SK-N-SH (cell line): ENCODE results near the gene WBP2. TPM values are rescaled to one million over a fixed set of nuclear protein-coding genes. Genes with fewer than 3 reads are reported as not detected.
A peak's percentile ranks its signal among the peaks of the same experiment; 100 is the strongest.

Source experiments
- CTCF ChIA-PET: fragments of 300-600, 350-600 bp; formaldehyde crosslinking; extraction: SDS; loops from one replicate; lab custom pipeline; 2021; lab: Yijun Ruan, JAX
- POLR2A ChIA-PET: fragments of 350-600 bp; sonication (Branson Sonifier 250); formaldehyde crosslinking; extraction: SDS; loops from one replicate; lab custom pipeline; 2020; ENCODE audit warnings: antibody characterized with exemption, inconsistent platforms; lab: Yijun Ruan, JAX
- DNase-seq: peaks from one replicate; pipeline ENCODE4 v3.0.0; 2012
- H2AFZ ChIP-seq: fragments of 200-600 bp; sonication (generic); 2 replicates; pipeline ENCODE4 v1.8.1; 2016; ENCODE audit warnings: antibody characterized with exemption, mild to moderate bottlenecking, low read depth
- H3F3A ChIP-seq: fragments of 200-600 bp; sonication (generic); replicated peaks from 2 replicates; pipeline ENCODE3; 2016; ENCODE audit warnings: antibody characterized with exemption, mild to moderate bottlenecking; ENCODE audit not compliant: insufficient read depth
- H3K27ac ChIP-seq, 2 experiments: fragments of 200-500 bp in 1 of 2; fragments of 200-600 bp in 1 of 2; sonication (Bioruptor generic) in 1 of 2; sonication (generic), shearing (Covaris generic) in 1 of 2; 2 replicates each; pipeline versions ENCODE4 v1.5.1 to v1.6.1; 2014 to 2016; ENCODE audit warnings: low read depth in 2 of 2, inconsistent platforms in 1 of 2, low read length in 1 of 2, mild to moderate bottlenecking in 1 of 2, mixed read lengths in 1 of 2
- H3K27me3 ChIP-seq: fragments of 200-600 bp; sonication (generic), shearing (Covaris generic); 2 replicates; pipeline ENCODE4 v1.6.1; 2016; ENCODE audit warnings: mixed run types; ENCODE audit not compliant: insufficient read depth
- H3K36me3 ChIP-seq, 2 experiments: fragments of 200-500 bp in 1 of 2; fragments of 200-600 bp in 1 of 2; sonication (Bioruptor generic) in 1 of 2; sonication (generic) in 1 of 2; replicated peaks in 1 of 2; 2 replicates each; pipeline versions ENCODE3 to v1.5.1; 2014 to 2016; ENCODE audit warnings: low read length in 1 of 2, mild to moderate bottlenecking in 1 of 2; ENCODE audit not compliant: insufficient read depth in 2 of 2, control insufficient read depth in 1 of 2
- H3K4me1 ChIP-seq, 2 experiments: fragments of 200-500 bp in 1 of 2; fragments of 200-600 bp in 1 of 2; sonication (Bioruptor generic) in 1 of 2; sonication (generic), shearing (Covaris generic) in 1 of 2; 2 replicates each; pipeline versions ENCODE4 v1.5.1 to v1.6.1; 2014 to 2016; ENCODE audit warnings: low read depth in 1 of 2, low read length in 1 of 2, mixed run types in 1 of 2; ENCODE audit not compliant: insufficient read depth in 2 of 2, control insufficient read depth in 1 of 2
- H3K4me2 ChIP-seq: fragments of 200-600 bp; sonication (generic), shearing (Covaris generic); 2 replicates; pipeline ENCODE4 v1.6.1; 2017; ENCODE audit warnings: mixed run types
- H3K4me3 ChIP-seq, 2 experiments: fragments of 200-500 bp in 1 of 2; fragments of 200-600 bp in 1 of 2; sonication (Bioruptor generic) in 1 of 2; sonication (generic), shearing (Covaris generic) in 1 of 2; 2 replicates each; pipeline versions ENCODE4 v1.5.1 to v1.8.1; 2014 to 2016; ENCODE audit warnings: low read depth in 2 of 2, inconsistent platforms in 1 of 2, low read length in 1 of 2, mild to moderate bottlenecking in 1 of 2, mixed read lengths in 1 of 2, moderate library complexity in 1 of 2
- H3K79me2 ChIP-seq: fragments of 200-600 bp; sonication (generic); 2 replicates; pipeline ENCODE4 v1.8.1; 2017; ENCODE audit warnings: mild to moderate bottlenecking; ENCODE audit not compliant: insufficient read depth
- H3K9ac ChIP-seq: fragments of 200-600 bp; sonication (generic); 2 replicates; pipeline ENCODE4 v1.6.1; 2017; ENCODE audit warnings: mixed run types
- H3K9me2 ChIP-seq: fragments of 200-600 bp; sonication (generic); 2 replicates; pipeline ENCODE4 v1.6.1; 2017; ENCODE audit warnings: mixed run types
- H3K9me3 ChIP-seq: fragments of 200-600 bp; sonication (generic); 2 replicates; pipeline ENCODE4 v1.6.1; 2017; ENCODE audit warnings: mixed run types, mild to moderate bottlenecking, moderate library complexity
- H4K20me1 ChIP-seq: fragments of 200-600 bp; sonication (generic); 2 replicates; pipeline ENCODE4 v1.6.1; 2017; ENCODE audit warnings: mild to moderate bottlenecking, mixed run types; ENCODE audit not compliant: insufficient read depth
- CHD2 ChIP-seq: fragments of 150-350 bp; IDR thresholded peaks from 2 replicates; pipeline ENCODE4 v1.6.1; 2018; ENCODE audit warnings: low read length; ENCODE audit not compliant: partially characterized antibody
- EP300 ChIP-seq, 2 experiments: IDR thresholded peaks; 2 replicates each; pipeline versions ENCODE4 v1.4.0 to v1.6.1; 2012; ENCODE audit warnings: borderline replicate concordance in 1 of 2, low read depth in 1 of 2, low read length in 1 of 2
- FOXJ3 ChIP-seq: sonication (generic); formaldehyde crosslinking; IDR thresholded peaks from 2 replicates; pipeline ENCODE4 v1.5.1; 2020; ENCODE audit warnings: mild to moderate bottlenecking, missing genetic modification reagents
- GATA2 ChIP-seq: sonication (generic); formaldehyde crosslinking; IDR thresholded peaks from 2 replicates; pipeline ENCODE4 v1.5.0; 2020; ENCODE audit warnings: mild to moderate bottlenecking, missing genetic modification reagents
- SIN3A ChIP-seq: IDR thresholded peaks from 2 replicates; pipeline ENCODE4 v1.6.1; 2012; ENCODE audit warnings: low read depth, mild to moderate bottlenecking, low read length, moderate library complexity, borderline replicate concordance
- SMC3 ChIP-seq: IDR thresholded peaks from 2 replicates; pipeline ENCODE4 v1.6.1; 2012; ENCODE audit warnings: low read depth, low read length, improper control_type of control experiment
- TAF1 ChIP-seq: IDR thresholded peaks from 2 replicates; pipeline ENCODE4 v1.6.1; 2012; ENCODE audit warnings: low read depth, mild to moderate bottlenecking, low read length, moderate library complexity, borderline replicate concordance
- TCF12 ChIP-seq: IDR thresholded peaks from 2 replicates; pipeline ENCODE4 v1.4.0; 2012
- TEAD4 ChIP-seq: IDR thresholded peaks from 2 replicates; pipeline ENCODE4 v1.4.0; 2012; ENCODE audit warnings: mild to moderate bottlenecking, borderline replicate concordance; ENCODE audit not compliant: insufficient read depth
- WGBS: methylation state at CpG from one replicate; pipeline ENCODE4 v1.1.6; 2017; ENCODE audit warnings: low lambda C conversion rate; 5-methylcytosine and 5-hydroxymethylcytosine counted together
- polyA plus RNA-seq, 3 experiments: library from polyadenylated mRNA; depleted of rRNA; stranded (reverse); fragments of >200 nt; gene quantifications; 2 replicates each; pipeline ENCODE4 v1.2.3, GENCODE V29; 2012
- TF ChIP-seq, protein P1 (sequence below): IDR thresholded peaks from 2 replicates; pipeline ENCODE4 v1.4.0; 2012; ENCODE audit warnings: low read depth
- TF ChIP-seq, protein P2 (sequence below): IDR thresholded peaks from 2 replicates; pipeline ENCODE4 v1.4.0; 2012; ENCODE audit warnings: low read depth, borderline replicate concordance
- TF ChIP-seq, protein P3 (sequence below): fragments of 150-350 bp; IDR thresholded peaks from 2 replicates; pipeline ENCODE4 v1.6.1; 2016; ENCODE audit warnings: mild to moderate bottlenecking, low read depth, low read length
- TF ChIP-seq, protein P4 (sequence below): IDR thresholded peaks from 2 replicates; pipeline ENCODE4; 2012
- TF ChIP-seq, protein P5 (sequence below): IDR thresholded peaks from 2 replicates; pipeline ENCODE4 v1.6.1; 2012; ENCODE audit warnings: mild to moderate bottlenecking, low read depth, low read length, moderate library complexity

Gene WBP2
- polyA plus RNA-seq, 1 of the 3 experiments (the other 2 are of a cell fraction): 55.8 TPM

DNA sequence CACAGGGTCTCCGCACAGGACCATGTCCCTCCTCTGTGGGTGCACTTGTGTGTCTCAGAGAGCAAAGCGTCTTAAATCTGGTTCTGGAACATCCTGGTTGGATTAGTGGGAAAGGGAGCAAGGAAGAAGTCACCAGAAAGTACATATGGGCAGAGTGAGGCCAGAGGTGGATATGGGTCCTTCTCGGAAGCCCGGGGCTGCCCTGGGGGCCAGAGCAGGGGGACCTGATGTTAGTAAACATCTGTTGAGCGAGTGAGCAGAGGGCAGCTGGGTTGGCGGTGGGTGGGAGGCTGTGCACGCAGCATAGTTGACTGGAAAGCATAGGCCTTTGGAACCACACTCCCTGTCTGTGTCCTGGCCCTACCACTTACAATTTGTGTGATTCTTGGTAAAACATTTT lies 33.6 kb downstream of the WBP2 start:
- Histone ChIP-seq H3K79me2 (no peaks in the 10 kb centered on the region), H3K4me1 (peaks cover 0 to 25% of the 10 kb centered on the region in 2 experiments; a peak in 1 of 4 replicates), H4K20me1 (no peaks in the 10 kb centered on the region), H3K4me2 (no peak overlapping the region), H3K9me3 (no peaks in the 10 kb centered on the region), H3K4me3 (no peak overlapping the region), H3F3A (peaks cover 7% of the 10 kb centered on the region), H3K36me3 (peaks cover 13 to 75% of the 10 kb centered on the region in 2 experiments), H2AFZ (no peak overlapping the region), H3K9me2 (no peaks in the 10 kb centered on the region), H3K27ac (peak overlapping the region in 1 of 2 experiments; percentile 57; a peak in 1 of 4 replicates), H3K9ac (no peak overlapping the region), H3K27me3 (no peaks in the 10 kb centered on the region)
- DNase-seq: peak; percentile 38
- ChIA-PET CTCF (interaction anchor here (1.0 to 11.0 kb wide), 11 partner anchors 9 to 725 kb away, joined by 3 to 111 read pairs (median 8); partner anchors contain the start of gene WBP2), POLR2A (interaction anchor here (0.9 to 4.7 kb wide), 6 partner anchors 12 to 56 kb away, joined by 3 to 31 read pairs (median 6); partner anchors contain the start of gene GALK1)
- TF ChIP-seq, protein P1, sequence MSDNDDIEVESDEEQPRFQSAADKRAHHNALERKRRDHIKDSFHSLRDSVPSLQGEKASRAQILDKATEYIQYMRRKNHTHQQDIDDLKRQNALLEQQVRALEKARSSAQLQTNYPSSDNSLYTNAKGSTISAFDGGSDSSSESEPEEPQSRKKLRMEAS: no peak
- 88% methylated on average over 7 of the region's 7 CpGs for WGBS

DNA sequence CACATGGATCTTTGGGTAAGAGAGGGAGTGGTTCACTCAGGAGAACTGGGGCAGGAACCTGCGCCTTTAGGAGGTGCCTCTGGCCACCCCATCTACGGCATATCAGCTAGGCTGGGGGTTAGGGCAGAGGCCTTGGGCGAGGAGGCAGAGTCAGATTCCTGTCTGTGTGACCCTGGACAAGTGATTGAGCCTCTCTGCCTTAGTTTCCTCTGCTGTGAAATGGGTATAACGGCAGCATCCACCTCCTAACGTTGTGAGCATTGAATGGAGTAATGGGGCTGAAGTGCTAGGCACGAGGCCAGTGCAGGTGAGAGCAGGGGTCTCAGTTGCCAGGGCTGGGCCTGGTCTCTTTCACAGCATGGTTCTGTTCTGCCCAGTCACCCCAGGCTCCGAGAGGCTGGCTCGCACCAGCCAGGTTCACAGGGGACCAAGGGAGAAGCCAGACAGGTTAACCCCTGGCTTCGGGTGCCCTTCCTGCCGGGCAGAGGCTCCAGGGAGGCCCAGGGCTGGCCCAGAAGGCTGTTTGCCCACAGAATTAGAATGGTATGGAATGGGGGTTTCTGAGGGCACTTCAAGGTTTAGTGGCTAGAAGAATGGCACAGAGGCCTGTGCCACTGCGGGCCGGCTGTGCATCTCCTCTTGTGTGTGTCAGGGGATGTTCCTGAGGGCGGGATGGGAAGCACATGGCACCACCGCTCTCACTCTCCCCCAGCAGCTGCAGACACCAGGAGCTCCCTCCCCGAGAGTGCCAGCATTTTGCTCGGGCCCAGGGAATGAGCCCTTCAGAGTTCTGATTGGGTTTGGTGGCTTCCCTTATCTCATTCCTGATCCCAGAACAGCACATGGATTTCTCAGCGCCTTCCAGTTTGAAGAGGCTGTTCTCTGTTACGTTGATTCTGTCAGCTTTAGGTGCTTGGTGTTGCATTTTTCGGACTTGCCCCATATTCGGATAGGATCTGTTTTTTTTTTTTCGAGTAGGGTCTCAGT lies 34.7 kb downstream of the WBP2 start:
- POLR2A ChIA-PET: interaction anchor here (0.9 to 4.7 kb wide), 4 partner anchors 11 to 44 kb away, joined by 3 to 31 read pairs (median 6); partner anchors contain the start of gene UNK
- CTCF ChIA-PET: interaction anchor here (0.8 to 11.0 kb wide), 9 partner anchors 10 to 726 kb away, joined by 3 to 111 read pairs (median 7); partner anchors contain the start of gene SMIM5
- TF ChIP-seq, protein P2, sequence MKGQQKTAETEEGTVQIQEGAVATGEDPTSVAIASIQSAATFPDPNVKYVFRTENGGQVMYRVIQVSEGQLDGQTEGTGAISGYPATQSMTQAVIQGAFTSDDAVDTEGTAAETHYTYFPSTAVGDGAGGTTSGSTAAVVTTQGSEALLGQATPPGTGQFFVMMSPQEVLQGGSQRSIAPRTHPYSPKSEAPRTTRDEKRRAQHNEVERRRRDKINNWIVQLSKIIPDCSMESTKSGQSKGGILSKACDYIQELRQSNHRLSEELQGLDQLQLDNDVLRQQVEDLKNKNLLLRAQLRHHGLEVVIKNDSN: no peak
- TF ChIP-seq, protein P3, sequence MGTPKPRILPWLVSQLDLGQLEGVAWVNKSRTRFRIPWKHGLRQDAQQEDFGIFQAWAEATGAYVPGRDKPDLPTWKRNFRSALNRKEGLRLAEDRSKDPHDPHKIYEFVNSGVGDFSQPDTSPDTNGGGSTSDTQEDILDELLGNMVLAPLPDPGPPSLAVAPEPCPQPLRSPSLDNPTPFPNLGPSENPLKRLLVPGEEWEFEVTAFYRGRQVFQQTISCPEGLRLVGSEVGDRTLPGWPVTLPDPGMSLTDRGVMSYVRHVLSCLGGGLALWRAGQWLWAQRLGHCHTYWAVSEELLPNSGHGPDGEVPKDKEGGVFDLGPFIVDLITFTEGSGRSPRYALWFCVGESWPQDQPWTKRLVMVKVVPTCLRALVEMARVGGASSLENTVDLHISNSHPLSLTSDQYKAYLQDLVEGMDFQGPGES: no peak
- TF ChIP-seq TAF1 (no peak), SIN3A (no peak), TEAD4 (no peak), TCF12 (no peak), EP300 (IDR thresholded peaks at IDR 0.05; ENCODE audit: borderline replicate concordance in 1 of 2, low read depth in 1 of 2, low read length in 1 of 2) (no peak), SMC3 (no peak), FOXJ3 (CRISPR knock-in tag) (no peak), CHD2 (no peak), GATA2 (CRISPR knock-in tag) (no peak)
- TF ChIP-seq, protein P4, sequence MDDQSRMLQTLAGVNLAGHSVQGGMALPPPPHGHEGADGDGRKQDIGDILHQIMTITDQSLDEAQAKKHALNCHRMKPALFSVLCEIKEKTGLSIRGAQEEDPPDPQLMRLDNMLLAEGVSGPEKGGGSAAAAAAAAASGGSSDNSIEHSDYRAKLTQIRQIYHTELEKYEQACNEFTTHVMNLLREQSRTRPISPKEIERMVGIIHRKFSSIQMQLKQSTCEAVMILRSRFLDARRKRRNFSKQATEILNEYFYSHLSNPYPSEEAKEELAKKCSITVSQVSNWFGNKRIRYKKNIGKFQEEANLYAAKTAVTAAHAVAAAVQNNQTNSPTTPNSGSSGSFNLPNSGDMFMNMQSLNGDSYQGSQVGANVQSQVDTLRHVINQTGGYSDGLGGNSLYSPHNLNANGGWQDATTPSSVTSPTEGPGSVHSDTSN: no peak
- TF ChIP-seq, protein P5, sequence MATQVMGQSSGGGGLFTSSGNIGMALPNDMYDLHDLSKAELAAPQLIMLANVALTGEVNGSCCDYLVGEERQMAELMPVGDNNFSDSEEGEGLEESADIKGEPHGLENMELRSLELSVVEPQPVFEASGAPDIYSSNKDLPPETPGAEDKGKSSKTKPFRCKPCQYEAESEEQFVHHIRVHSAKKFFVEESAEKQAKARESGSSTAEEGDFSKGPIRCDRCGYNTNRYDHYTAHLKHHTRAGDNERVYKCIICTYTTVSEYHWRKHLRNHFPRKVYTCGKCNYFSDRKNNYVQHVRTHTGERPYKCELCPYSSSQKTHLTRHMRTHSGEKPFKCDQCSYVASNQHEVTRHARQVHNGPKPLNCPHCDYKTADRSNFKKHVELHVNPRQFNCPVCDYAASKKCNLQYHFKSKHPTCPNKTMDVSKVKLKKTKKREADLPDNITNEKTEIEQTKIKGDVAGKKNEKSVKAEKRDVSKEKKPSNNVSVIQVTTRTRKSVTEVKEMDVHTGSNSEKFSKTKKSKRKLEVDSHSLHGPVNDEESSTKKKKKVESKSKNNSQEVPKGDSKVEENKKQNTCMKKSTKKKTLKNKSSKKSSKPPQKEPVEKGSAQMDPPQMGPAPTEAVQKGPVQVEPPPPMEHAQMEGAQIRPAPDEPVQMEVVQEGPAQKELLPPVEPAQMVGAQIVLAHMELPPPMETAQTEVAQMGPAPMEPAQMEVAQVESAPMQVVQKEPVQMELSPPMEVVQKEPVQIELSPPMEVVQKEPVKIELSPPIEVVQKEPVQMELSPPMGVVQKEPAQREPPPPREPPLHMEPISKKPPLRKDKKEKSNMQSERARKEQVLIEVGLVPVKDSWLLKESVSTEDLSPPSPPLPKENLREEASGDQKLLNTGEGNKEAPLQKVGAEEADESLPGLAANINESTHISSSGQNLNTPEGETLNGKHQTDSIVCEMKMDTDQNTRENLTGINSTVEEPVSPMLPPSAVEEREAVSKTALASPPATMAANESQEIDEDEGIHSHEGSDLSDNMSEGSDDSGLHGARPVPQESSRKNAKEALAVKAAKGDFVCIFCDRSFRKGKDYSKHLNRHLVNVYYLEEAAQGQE: no peak
- TF ChIP-seq, protein P1: no peak

More for the DNA sequence above, 34.7 kb downstream of the WBP2 start:
- H3K4me2 ChIP-seq: no peak overlapping the region
- no peaks in the 10 kb centered on the region for H3K9me2 ChIP-seq
- no peaks in the 10 kb centered on the region for H4K20me1 ChIP-seq
- 84% methylated on average over 21 of the region's 21 CpGs for WGBS
- 0 out of 4 replicates have a peak overlapping the region, but pooled peaks of 1 of the 2 experiments have one; percentile 23 for H3K27ac ChIP-seq
- H2AFZ ChIP-seq: no peak overlapping the region
- peaks cover 2 to 22% of the 10 kb centered on the region in 2 experiments; a peak in 3 of 4 replicates for H3K4me1 ChIP-seq
- H3K4me3 ChIP-seq: no peak overlapping the region
- no peaks in the 10 kb centered on the region for H3K27me3 ChIP-seq
- peaks cover 2% of the 10 kb centered on the region for H3F3A ChIP-seq
- H3K9ac ChIP-seq: no peak overlapping the region
- peaks cover 19 to 79% of the 10 kb centered on the region in 2 experiments for H3K36me3 ChIP-seq
- peak; percentile 48 for DNase-seq
- no peaks in the 10 kb centered on the region for H3K79me2 ChIP-seq
- H3K9me3 ChIP-seq: no peaks in the 10 kb centered on the region
